BLaER1 (cell line): ENCODE measurements around the gene CBR1.
"Not testable (repeated sequence)": the region's sequence is repeated elsewhere in the genome, so short reads cannot be mapped to it uniquely, and the experiment has no call there.

Experiments
- H3K27ac ChIP-seq: shearing (Covaris generic); formaldehyde crosslinking; 2 replicates; pipeline ENCODE4 v1.8.1; 2022
- H3K27me3 ChIP-seq: shearing (Covaris generic); formaldehyde crosslinking; 2 replicates; pipeline ENCODE4 v1.8.1; 2022
- H3K36me3 ChIP-seq: shearing (Covaris generic); formaldehyde crosslinking; 2 replicates; pipeline ENCODE4 v1.8.1; 2022
- H3K4me1 ChIP-seq: shearing (Covaris generic); formaldehyde crosslinking; 2 replicates; pipeline ENCODE4 v1.8.1; 2022
- H3K4me2 ChIP-seq: shearing (Covaris generic); formaldehyde crosslinking; 2 replicates; pipeline ENCODE4 v1.8.1; 2022
- H3K4me3 ChIP-seq: shearing (Covaris generic); formaldehyde crosslinking; 2 replicates; pipeline ENCODE4 v1.8.1; 2022
- H3K9ac ChIP-seq: shearing (Covaris generic); formaldehyde crosslinking; 2 replicates; pipeline ENCODE4 v1.8.1; 2022
- H3K9me3 ChIP-seq: shearing (Covaris generic); formaldehyde crosslinking; 2 replicates; pipeline ENCODE4 v1.8.1; 2022
- H4K20me1 ChIP-seq: shearing (Covaris generic); formaldehyde crosslinking; 2 replicates; pipeline ENCODE4 v1.8.1; 2022
- Cebpa-rat ChIP-seq: shearing (Covaris generic); IDR thresholded peaks from 2 replicates; pipeline ENCODE4 v1.8.1; 2022

Gene CBR1

GRCh38 chr21:36097427-36098181 is 27.8 kb downstream of the CBR1 start:
- H3K27ac ChIP-seq, result no peak overlapping the region
- H3K4me2 ChIP-seq, result peak overlapping the region; percentile 49
- no peak for TF ChIP-seq Cebpa-rat
- H3K27me3 ChIP-seq, result no peaks in the 10 kb centered on the region
- no peaks in the 10 kb centered on the region for H4K20me1 ChIP-seq
- no peak overlapping the region for H3K4me3 ChIP-seq
- H3K9ac ChIP-seq, result no peak overlapping the region
- no peaks in the 10 kb centered on the region for H3K36me3 ChIP-seq
- peaks cover 13% of the 10 kb centered on the region for H3K4me1 ChIP-seq
- peaks cover 50% of the 10 kb centered on the region for H3K9me3 ChIP-seq

DNA sequence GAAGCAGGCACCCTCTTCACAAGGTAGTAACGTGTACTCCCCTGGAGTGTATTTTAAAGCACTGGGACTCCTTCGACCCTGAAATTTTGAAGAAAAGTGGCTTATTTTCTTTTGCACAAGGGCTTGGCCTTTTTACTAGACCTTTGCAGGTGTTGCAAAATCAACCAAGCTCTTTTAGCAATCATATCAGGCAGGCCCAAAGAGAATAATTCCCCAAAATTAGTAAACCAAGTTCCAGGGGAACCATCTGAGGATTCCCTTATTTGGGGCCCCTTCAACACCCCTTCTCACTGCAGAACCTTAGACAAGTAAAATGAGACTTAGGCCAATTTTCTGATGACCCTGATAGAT is 28.3 kb downstream of the CBR1 start:
- no peaks in the 10 kb centered on the region for H3K36me3 ChIP-seq
- H3K9me3 ChIP-seq, result peaks cover 48% of the 10 kb centered on the region
- TF ChIP-seq Cebpa-rat, result no peak
- no peaks in the 10 kb centered on the region for H3K27me3 ChIP-seq
- H3K27ac ChIP-seq, result no peak overlapping the region
- H3K4me3 ChIP-seq, result no peak overlapping the region
- no peak overlapping the region for H3K9ac ChIP-seq
- peak overlapping the region; percentile 49 for H3K4me2 ChIP-seq
- no peaks in the 10 kb centered on the region for H4K20me1 ChIP-seq
- peaks cover 13% of the 10 kb centered on the region for H3K4me1 ChIP-seq

DNA sequence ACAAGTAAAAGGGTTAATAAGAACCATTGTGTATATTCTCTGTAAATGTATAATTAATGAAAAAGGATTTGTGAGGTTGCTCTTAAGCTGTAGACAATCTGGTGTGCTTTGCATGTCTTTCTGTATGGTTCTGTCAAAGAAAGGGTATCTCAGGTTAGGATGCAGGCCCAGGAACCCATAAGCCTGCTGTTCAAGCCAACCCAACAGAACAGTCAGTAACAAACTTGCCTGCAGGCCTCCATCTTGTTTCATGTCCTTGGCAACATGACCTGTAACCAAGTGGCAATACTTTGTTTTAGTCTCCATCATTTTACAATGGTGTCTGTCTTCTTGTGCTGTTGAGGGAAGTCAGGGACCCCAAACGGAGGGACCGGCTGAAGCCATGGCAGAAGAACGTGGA is 29.2 kb downstream of the CBR1 start:
- no peak overlapping the region for H3K27ac ChIP-seq
- no peaks in the 10 kb centered on the region for H3K36me3 ChIP-seq
- H3K27me3 ChIP-seq, result no peaks in the 10 kb centered on the region
- H3K4me1 ChIP-seq, result peaks cover 13% of the 10 kb centered on the region
- peaks cover 44% of the 10 kb centered on the region for H3K9me3 ChIP-seq
- no peak for TF ChIP-seq Cebpa-rat
- H3K4me3 ChIP-seq, result no peak overlapping the region
- H3K4me2 ChIP-seq, result no peak overlapping the region
- H4K20me1 ChIP-seq, result no peaks in the 10 kb centered on the region
- no peak overlapping the region for H3K9ac ChIP-seq

DNA sequence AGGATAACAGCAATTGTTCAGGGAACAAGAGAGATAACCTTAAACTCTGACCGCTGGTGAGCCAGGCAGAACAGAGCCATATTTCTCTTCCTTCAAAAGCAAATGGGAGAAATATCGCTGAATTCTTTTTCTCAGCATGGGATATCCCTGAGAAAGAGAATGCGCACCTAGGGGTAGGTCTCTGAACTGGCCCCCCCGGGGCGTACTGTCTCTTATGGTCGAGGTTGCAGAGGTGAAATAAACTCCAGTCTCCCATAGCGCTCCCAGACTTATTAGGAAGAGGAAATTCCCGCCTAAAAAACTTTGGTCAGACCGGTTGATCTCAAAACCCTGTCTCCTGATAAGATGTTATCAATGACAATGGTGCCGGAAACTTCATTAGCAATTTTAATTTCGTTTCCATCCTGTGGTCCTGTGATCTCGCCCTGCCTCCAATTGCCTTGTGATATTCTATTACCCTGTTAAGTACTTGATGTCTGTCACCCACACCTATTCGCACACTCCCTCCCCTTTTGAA is 29.9 kb downstream of the CBR1 start:
- H3K27ac ChIP-seq, H3K27me3 ChIP-seq, H3K4me2 ChIP-seq, H3K9ac ChIP-seq, H4K20me1 ChIP-seq, H3K4me3 ChIP-seq, H3K36me3 ChIP-seq: not testable (repeated sequence)
- H3K9me3 ChIP-seq, result peaks cover 37% of the 10 kb centered on the region
- H3K4me1 ChIP-seq, result peaks cover 13% of the 10 kb centered on the region

GRCh38 chr21:36100971-36101641 is 31.3 kb downstream of the CBR1 start:
- peaks cover 13% of the 10 kb centered on the region for H3K4me1 ChIP-seq
- H3K27me3 ChIP-seq, result no peaks in the 10 kb centered on the region
- no peak overlapping the region for H3K9ac ChIP-seq
- no peaks in the 10 kb centered on the region for H3K36me3 ChIP-seq
- H3K9me3 ChIP-seq, result peaks cover 23% of the 10 kb centered on the region
- no peak overlapping the region for H3K27ac ChIP-seq
- H4K20me1 ChIP-seq, result no peaks in the 10 kb centered on the region
- TF ChIP-seq Cebpa-rat, result no peak
- no peak overlapping the region for H3K4me2 ChIP-seq
- H3K4me3 ChIP-seq, result no peak overlapping the region

GRCh38 chr21:36103434-36103833 is 33.6 kb downstream of the CBR1 start:
- Histone ChIP-seq H3K4me3 (no peak overlapping the region), H3K4me2 (no peak overlapping the region), H3K9me3 (peaks cover 12% of the 10 kb centered on the region), H3K9ac (no peak overlapping the region), H3K27me3 (no peaks in the 10 kb centered on the region), H3K27ac (no peak overlapping the region), H3K4me1 (peaks cover 1% of the 10 kb centered on the region), H4K20me1 (no peaks in the 10 kb centered on the region), H3K36me3 (no peaks in the 10 kb centered on the region)
- no peak for TF ChIP-seq Cebpa-rat

DNA sequence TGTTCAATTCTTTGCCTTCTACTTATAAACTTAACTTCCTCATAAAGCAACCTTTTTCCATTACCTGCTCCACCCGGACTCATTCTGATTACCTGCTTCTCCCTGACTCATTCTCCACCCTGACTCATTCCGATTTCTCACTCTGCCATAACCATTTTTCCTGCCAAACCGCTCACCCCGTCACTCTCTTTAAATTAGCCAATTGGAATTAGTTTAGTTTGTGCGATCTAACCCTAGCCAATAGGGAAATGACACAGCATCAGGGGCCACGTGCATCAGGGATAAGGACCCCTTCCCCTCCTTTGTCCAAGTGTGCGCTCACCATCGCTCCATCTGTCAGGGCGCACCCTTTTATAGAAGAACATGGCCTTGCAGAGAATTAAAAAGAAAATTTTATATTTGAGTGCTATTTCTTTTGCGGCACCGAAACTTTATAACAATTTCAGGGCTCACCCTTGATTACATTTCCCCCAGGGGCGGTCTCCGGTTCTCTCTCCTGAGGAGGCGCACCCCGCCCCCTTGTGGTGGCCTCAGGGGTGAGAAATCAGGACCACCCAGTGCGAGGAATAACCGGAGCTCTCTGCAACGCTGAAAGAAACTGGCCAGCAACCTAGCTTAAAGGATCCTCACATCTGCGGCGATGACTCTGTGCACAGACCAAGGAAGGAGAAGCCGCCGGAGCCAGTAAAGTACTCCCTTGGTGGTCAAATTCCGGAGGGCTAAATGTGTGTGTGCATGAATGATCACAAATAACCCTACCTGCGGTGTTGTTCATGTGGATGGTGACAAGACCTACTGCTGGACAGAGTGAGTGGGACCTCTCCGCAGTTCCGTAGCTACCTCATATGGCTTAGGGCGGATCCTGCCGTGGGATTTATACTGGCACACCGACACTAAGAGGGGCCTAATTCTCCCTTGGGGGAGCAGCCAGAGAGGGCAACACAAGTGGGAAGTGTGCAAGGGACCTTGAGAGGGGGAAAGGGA is 34.8 kb downstream of the CBR1 start:
- H3K4me1 ChIP-seq, result no peaks in the 10 kb centered on the region
- H3K9ac ChIP-seq, result no peak overlapping the region
- no peak for TF ChIP-seq Cebpa-rat
- H3K9me3 ChIP-seq, result peaks cover 12% of the 10 kb centered on the region
- no peaks in the 10 kb centered on the region for H3K36me3 ChIP-seq
- H3K4me3 ChIP-seq, result no peak overlapping the region
- no peaks in the 10 kb centered on the region for H3K27me3 ChIP-seq
- H4K20me1 ChIP-seq, result no peaks in the 10 kb centered on the region
- no peak overlapping the region for H3K27ac ChIP-seq
- H3K4me2 ChIP-seq, result no peak overlapping the region

- Histone ChIP-seq H3K27me3 (no peaks in the 10 kb centered on the region), H3K4me2 (no peak overlapping the region), H3K4me3 (no peak overlapping the region), H3K9ac (no peak overlapping the region), H3K9me3 (peaks cover 12% of the 10 kb centered on the region), H3K36me3 (no peaks in the 10 kb centered on the region), H4K20me1 (no peaks in the 10 kb centered on the region), H3K27ac (no peak overlapping the region), H3K4me1 (no peaks in the 10 kb centered on the region)
- no peak for TF ChIP-seq Cebpa-rat
Observed at GRCh38 chr21:36105327-36105842, 35.6 kb downstream of the CBR1 start.

- H3K4me1 ChIP-seq, result peaks cover 18% of the 10 kb centered on the region
- no peaks in the 10 kb centered on the region for H3K36me3 ChIP-seq
- H3K9me3 ChIP-seq, result no peaks in the 10 kb centered on the region
- no peak for TF ChIP-seq Cebpa-rat
- no peaks in the 10 kb centered on the region for H4K20me1 ChIP-seq
- H3K4me3 ChIP-seq, result no peak overlapping the region
- no peaks in the 10 kb centered on the region for H3K27me3 ChIP-seq
- H3K9ac ChIP-seq, result no peak overlapping the region
- no peak overlapping the region for H3K4me2 ChIP-seq
- H3K27ac ChIP-seq, result no peak overlapping the region
Observed at GRCh38 chr21:36109868-36110267, 40.0 kb downstream of the CBR1 start.
